T-helper 1 cell treated with Interleukin-12 subunit alpha and Interleukin-12 subunit beta and Interleukin-4 antibody, amounts not matched to agents 30 ng/mL and 1 ng/mL, for 36 hours (primary cell): ENCODE measurements around the gene ADORA2A. TPM values are rescaled to one million over a fixed set of nuclear protein-coding genes. Genes with fewer than 3 reads are reported as not detected.

Source experiments
- intact Hi-C: fragments of 100-400 bp; cut with micrococcal nuclease; formaldehyde crosslinking; loops from one replicate; pipeline ENCODE4 v1.15.1; 2024
- total RNA-seq: library from RNA; stranded (reverse); gene quantifications from 2 replicates; pipeline ENCODE4 v1.2.3, GENCODE V29; 2022

Gene ADORA2A
- total RNA-seq, 1 donor from 2014 or later, result 22.2 TPM

DNA sequence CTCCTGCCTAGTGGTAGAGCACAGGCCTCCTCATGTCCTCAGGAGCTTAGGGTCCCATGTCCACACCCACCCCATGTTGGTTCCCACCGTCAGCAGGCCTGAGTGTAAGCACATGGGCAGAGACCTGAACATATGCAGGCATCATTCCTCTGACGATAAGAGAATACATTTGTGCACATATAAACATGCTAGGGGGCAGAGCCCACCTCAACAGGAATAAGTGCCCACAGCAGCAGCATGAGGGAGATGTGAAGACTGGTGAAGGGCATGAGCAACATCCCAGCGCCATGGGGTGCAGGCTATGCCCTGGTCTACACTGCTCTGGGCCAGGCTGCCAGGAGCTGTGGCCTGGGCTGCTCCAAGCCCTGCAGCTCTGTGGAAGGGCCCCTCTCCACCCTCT lies 16.9 kb downstream of the ADORA2A start:
- intact Hi-C loops, result no loop called here

DNA sequence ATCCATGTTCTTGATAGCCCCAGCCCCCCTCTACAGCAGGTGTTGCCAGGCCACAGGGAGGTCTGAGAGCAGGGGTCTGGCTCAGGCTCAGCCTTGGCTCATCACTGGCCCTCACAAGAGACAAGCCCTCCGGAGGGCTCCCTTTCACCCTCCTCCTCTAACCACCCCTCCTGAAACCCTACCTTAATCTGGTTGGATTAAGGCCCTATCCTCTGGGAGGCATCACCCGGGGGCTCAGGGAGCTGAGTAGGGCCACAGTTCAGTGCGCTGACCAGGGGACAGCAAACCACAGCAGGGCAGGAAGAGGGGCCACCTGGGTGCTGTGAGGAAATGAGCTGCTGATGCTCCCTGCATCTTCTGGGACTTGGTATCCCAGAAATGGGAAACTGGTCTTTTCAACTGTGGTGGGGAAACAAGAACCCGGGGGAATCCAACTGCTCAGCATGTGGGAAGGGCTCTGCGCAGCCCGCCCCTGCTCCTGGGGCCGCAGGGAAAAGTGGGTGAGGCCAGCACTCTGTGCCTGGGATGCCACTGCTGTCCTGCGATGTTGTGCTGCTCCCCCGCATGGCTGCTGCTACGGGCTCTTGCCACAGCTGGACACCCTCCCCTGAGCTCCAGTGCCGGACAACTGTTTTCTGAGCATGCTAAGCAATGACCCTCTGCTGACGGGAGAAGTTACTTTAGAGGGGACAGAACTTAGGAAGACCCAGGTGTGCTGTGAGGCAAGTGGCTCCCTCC lies 17.5 kb downstream of the ADORA2A start:
- intact Hi-C loops, result no loop called here

DNA sequence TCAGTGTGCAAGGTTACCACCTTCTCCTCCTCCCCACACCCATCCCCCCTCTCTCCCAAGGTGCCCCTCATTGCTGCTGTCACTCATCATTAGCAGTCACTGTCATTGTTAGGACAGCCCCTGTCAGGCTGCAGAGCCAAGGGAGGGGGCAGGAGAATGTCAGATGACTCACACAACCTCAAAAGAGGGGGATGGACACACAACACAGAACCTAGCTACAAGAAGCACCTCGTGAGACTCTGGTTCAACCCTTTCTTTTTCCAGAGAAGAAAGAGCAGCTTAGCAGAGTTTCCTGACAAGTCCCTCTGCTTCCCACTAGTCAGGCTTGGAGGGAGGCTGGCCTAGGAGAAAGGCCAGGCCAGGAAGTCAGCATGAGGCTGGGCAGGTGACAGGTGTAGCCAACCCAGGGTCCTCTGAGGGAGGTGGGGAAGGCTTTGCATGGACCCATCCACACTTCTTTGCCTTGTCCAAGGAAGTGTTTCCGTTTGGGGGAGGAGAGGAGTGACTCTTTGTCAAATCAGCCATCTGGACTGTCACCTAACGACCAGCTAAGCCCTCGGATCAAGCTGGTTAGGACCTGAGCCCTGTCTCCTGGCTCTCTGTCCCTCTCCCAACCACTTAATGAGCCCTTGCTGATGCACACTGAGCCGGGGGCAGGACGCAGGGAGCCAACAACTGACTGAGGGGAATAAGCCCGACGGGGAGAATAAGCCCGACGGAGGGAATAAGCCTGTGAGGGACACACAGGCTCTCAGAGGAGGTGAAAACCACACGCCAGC lies 18.3 kb downstream of the ADORA2A start:
- intact Hi-C loops, result no loop called here

DNA sequence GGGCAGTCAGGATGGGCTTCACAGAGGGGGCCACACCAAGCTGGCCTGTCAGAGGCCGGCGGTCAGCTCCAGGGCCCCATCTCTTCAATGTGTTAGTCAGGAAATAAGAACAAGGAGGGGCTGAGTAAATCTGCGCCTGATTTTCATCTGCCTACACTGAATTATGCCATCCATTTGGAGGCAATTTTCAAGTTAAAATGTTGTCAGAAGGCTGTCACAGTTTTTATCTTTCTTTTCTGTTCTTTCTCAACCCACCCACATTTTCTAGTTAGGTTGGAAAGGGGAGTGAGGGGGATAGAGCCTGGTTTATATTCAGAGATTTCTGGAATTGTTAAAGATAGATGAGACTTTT lies 18.8 kb downstream of the ADORA2A start:
- intact Hi-C loops, result no loop called here

DNA sequence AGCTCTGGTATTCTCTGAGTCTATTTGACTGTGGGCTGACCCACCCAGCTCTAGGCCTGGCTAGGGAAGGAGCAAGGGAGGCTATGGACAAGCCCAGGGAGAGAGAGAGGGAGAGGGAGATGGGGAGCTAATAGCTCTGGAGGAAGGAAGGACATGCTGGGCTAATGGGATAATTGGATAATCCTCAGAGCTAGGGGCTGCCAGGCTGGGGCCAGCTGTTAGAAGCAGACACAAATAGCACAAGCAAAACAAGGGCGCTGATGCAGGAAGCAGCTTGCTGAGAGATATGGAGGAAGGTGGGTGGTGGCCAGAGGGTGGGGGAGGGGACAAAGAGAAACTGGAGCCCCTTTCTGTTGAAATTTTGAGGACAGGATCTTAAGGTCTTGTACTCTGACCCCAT lies 23.2 kb downstream of the ADORA2A start:
- intact Hi-C loops, result no loop called here

DNA sequence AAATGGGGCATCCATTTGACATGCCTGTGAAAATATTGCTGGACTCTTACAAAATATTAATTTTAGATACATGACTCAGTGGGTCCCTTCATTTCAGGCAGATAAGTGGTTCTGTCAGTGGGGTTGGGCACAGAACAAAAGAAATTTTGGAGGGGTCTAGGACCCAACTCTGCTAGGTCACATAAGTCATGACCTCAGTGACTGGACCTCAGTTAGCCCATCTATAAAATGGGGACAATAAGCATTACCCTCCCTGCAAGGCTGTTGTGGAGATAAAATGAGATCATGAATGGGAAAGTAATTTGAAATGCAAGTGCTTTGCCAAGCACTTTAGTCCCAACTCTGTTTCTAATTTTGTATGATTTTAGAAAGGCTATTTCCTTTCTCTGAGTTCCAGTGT lies 23.8 kb downstream of the ADORA2A start:
- intact Hi-C loops, result no loop called here

DNA sequence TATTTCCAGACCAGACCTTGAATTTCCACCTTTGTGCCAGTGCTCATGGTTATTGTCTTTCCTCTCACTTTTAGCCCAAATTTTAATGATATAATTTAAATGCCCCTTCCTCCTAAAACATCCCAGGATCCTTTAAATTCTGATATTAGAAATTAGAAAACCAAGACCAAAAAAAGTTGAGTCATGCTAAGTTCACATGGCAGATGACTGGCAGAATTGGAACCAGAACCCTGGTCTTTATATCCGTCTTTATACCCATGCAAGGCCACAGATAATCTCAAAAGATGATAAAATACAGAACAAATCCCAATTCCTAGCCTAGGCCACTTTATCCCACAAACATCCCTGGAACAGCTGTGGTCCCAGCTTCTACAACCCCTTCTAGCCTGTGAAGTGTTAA lies 26.5 kb downstream of the ADORA2A start:
- intact Hi-C loops, result no loop called here

DNA sequence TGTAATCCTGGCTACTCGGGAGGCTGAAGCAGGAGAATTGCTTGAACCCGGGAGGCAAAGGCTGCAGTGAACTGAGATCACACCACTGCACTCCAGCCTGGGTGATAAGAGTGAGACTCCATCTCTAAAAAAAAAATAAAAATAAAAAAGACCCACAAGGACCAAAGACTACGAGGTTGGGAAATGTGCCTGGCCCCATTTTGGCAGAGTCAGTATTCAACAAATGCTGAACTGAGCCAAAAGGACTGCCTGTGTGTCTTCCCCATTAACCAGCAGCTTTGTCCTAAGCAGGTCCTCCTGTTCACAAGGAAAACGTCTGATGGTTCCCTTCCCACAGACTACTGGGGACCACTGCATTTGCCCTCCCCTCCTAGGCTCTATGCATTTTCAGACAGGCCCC lies 27.6 kb downstream of the ADORA2A start:
- intact Hi-C loops, result no loop called here

DNA sequence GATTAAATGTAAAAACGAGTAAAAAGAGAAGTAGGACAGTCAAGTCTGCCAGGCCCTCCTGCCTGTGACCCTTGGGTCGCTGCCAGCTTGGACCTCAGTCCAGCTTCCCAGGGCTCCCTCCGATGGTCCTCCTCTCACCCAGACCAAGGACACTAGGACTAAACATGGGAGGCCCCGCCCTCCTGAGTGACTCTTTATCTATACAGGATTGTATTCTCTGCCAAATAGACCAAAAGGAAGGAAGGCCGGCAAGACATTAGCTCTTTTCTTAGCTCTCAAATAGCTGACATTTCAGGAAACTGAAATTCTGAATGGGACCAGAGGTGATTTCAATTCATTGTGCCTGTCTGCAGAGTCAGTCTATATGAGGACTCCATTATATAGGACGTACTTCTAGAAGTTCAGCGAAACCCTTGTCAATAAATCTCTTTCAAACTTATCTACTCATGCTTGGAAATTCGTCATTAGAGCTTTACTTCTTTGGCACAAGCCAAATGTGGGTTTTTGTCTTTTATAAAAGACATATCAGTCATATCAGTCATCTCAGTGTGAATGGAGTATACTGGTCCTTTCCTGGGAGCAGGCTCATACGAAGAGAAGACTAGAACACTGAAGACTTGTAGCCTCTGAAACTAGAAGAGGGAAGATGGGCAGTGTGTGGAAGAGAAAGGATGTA lies 28.5 kb downstream of the ADORA2A start:
- intact Hi-C loops, result no loop called here

DNA sequence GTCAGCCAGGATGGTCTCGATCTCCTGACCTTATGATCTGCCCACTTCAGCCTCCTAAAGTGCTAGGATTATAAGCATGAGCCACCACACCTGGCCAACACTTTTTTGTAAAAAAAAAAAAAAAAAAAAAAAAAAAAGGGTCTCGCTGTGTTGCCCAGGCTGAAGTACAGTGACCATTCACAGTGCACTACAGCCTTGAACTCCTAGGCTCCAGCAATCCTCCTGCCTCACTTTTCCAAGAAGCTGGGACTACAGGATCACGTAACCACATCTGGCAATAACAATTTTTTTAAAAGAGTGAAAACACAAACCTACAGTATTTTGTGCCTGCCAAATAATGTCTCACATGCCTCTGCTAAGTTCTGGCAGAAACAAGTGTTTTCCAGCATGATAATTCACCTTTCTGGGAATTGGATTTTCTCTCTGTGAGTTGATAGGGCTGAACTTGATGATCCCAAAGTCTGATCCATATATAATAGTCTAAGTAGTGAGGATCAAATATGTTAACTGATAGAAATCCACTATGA lies 30.6 kb downstream of the ADORA2A start:
- intact Hi-C loops, result no loop called here

DNA sequence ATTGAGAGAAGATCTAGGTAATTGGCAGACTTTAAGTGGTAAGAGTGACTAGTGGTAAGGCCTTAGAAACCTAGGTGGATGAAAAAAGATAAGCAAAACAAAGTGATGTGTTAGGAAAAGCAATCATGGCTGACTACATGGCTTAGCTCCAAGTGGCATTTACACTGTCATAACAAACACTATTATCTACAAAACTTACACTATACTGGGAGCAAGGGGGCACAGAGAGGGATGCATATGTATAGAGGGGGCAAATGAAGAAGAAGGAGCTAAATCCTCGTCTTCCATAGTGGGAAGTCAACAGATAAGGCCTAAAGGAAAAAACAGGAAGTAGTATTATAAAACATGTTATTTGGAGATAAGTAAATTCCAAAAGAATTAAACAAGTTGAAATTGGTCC lies 32.5 kb downstream of the ADORA2A start:
- intact Hi-C loops, result no loop called here

DNA sequence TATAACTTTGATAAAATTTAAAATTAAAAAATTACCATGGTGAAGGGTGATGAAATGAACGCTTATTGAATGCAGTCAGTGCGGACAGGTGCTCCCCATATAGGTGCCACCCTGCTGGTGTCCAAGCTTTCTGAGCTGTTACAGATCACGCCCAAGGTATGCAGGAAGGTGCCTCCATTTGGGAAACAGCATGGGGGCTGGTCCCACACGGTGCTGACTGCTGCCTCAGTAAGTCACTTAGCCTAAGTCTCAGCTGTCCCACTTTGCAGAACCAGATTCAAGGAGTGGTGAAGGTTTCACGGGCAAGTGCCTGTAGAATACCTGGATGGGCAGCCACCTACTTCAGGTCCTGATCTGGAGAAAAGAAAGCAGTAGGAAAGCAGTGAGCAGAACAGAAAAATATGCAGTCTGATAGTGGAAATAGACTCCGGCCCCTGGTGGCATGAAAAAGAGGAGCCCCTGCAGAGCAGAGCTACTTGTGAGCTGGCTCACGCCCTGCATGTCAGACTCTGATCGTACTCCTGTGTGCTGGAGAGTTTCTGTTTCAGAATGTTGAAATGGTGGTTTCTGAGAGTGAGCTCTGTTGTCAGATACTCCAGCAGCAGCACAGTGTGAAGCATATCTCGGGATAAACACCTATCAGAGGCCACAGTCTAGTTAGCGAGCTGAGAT lies 33.2 kb downstream of the ADORA2A start:
- intact Hi-C loops, result no loop called here

DNA sequence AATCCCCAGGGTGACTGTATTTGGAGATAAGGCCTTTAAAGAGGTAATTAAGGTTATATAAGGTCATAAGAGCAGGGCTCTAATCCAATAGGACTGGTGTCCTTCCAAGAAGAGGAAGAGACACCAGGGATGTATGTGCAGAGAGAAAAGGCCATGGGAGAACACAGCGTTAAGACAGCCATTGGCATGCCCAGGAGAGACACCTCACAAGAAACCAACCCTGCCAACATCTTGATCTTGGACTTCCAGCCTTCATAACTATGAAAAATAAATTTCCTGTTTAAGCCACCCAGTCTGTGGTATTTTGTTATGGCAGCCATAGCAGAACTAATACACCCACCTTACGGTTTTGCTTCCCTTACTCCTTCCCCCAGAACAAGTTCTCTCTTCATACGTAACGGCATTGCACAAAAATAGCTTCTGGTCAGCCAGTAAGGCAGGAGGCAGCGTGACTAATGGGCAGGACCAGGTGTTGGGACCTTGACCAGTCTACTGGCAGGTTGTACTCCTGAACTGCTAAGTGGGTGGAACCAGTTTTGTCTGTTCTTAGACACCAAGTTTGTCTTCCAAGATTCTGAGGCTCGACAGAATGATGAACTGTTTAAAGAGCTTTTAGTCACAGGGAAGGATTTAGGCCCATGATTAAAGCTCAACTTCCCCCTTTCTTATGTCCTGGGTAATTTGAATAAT lies 35.8 kb downstream of the ADORA2A start:
- intact Hi-C loops, result no loop called here

DNA sequence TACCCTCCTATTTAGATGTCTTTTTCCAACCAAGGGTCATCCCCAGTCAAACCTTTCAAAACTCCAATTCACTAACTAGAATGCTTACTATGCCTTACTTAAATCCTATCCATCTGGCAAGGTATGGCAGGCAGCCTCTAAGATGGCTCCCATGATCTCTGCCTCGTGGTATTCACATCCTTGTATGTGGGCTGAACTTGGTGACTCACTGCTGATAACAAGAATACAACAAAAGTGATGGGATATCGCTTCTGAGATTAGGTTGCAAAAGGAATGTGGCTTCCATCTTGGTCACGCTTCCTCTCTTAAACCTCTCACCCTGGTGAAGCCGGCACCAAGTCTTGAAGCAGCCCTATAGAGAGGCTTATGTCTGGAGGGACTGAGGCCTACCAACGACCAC lies 38.2 kb downstream of the ADORA2A start:
- intact Hi-C loops, result no loop called here

DNA sequence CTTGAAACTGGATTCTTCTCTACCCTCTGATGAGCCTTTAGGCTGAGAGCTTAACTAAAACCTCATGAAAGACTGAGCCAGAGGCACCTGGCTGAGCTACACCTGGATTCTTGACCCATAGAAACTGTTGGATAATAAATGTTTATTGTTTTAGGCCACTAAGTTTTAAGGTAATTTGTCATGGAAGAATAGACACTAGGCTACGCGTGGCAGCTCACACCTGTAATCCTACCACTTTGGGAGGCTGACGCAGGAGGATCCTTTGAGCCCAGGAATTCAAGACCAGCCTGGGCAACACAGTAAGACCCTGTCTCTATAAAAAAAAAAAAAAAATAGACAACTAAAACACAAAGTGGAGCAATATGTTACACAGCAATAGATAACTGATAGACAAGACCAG lies 38.6 kb downstream of the ADORA2A start:
- intact Hi-C loops, result no loop called here

DNA sequence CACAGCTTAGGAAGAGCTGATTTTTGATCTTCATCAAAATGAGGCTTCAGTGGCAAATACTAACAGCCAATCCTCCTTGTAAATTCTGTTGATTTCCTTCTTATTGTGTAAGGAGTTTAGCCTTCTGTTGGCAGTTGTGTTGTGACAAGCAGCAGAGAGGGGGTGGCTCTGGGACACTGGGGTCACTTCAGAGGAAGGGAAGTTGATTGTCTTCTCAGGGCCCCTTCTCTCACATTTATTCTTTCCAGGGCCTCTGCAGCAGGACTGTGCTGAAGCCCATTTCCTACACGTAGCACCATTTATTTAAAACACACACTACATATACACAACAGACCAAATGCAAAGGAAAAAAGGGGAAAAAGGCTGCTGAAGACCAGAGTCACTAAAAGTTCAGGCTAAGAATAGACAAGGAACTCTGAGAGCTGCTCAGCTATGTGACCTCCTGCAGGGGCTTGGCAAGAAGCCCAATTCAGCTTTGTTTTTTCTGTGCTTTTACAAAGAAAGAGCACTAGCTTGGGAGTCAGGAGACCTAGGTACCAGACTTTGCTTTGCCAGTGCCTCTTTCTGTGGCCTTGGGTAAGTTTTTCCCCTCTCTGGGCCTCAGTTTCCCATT lies 39.4 kb downstream of the ADORA2A start:
- intact Hi-C loops, result no loop called here

DNA sequence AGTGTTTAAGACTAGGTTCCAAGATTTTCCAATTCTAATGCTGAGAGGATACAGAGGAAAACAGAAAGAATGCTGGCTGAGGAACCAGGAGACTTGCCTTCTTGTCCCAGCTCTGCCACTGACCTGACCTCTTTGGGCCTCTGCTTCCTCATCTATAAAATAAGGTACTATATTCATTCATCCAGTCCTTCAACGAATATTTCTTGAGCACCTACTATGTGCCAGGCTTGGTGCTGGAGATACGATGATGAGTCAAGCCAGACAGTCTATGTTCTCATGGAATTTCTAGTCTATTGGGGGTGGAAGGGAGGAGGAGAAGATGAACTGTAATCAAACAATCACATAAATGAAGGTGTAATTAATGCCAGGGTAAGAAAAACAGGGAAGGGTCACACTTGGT lies 39.9 kb downstream of the ADORA2A start:
- intact Hi-C loops, result no loop called here

DNA sequence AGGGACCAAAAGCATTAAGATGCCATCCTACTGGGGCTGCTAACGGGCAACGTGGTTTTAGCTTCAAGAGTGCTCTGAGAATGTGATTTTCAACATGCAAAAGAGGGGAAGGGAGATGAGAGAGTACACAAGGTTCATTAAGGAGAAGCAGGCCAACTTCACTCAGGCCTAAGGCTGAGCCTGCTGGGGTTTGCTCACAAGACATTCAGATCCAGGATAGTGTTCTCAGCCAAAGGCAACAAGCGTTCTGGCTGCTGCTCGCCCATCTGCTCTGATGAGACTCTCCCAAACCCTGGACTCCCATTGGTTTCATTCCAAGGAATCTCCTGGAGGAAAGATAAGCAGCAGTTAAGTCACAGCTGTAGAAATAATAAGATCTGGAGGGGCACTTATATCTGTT lies 44.2 kb downstream of the ADORA2A start:
- intact Hi-C loops, result no loop called here

DNA sequence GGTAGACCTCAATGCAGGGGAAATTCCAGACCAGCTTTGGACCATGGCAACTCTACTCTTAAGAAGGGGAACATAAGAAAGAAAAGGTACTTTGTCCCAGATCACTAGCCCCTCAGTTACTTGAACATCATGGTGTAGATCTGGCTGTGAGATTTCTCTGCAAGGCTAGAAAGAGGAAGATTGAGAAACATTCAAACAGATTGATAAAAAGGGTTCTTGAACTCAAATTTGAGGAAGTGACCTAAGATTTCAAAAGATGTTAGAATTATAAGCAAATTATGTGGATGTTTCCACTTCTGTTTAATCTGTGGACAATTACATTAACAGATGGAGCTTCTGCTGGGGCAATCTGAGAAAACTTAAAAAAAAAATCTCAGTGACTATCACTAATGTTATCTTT lies 45.9 kb downstream of the ADORA2A start:
- intact Hi-C loops, result no loop called here

DNA sequence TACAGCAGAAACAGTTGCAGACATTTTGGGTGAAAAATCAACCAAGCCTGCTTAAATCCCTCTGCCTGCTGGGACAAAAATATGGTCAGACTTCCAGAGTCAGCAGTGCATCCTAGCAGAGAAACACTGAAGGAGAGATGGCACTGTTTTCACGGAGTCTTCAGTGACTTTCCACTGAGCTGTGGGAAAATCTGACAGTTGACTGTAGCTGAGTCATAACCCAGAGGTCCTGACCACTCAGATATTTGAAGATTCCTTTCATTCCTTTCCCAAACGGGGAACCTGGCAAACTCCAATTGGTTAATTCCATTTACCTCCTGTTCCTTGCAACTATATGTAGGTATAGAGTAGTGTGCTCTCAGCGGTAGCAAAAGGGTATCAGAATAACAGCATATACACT lies 46.8 kb downstream of the ADORA2A start:
- intact Hi-C loops, result no loop called here
